ENCODE data around the gene KRTAP10-1. TPM values are rescaled to one million over a fixed set of nuclear protein-coding genes. Genes with fewer than 3 reads are reported as not detected.

The KRTAP10-1 gene
- total RNA-seq, 5 donors from 2014 or later (not counting 1 experiment from before 2014, with no cell fraction given): not detected

- H3K9me3 ChIP-seq: peaks cover 2% of the 10 kb centered on the region
- no peaks in the 10 kb centered on the region for H3K36me3 ChIP-seq (ENCODE audit: control insufficient read depth in 2 of 2, extremely low read depth in 1 of 2, insufficient read depth in 1 of 2, low read length in 1 of 2)
- CTCF ChIA-PET: no interaction called here
- no peak for ATAC-seq (replicated peaks in 1 of 4)
- H3K4me3 ChIP-seq (ENCODE audit: control insufficient read depth in 1 of 2, extremely low read depth in 1 of 2, low read length in 1 of 2): no peak overlapping the region
- Mint-ChIP-seq H3K4me3 (no peak overlapping the region), H3K27ac (peak overlapping the region in 1 of 2 donors; percentile 10), H3K36me3 (peaks cover 28% of the 10 kb centered on the region), H3K9me3 (peaks cover 13 to 29% (median 17%) of the 10 kb centered on the region in 3 donors), H3K27me3 (no peaks in the 10 kb centered on the region), H3K4me1 (peaks cover 29 to 35% (median 31%) of the 10 kb centered on the region in 3 donors)
- H3K4me1 ChIP-seq (ENCODE audit: control insufficient read depth in 1 of 2, extremely low read depth in 1 of 2, insufficient read depth in 2 of 2, low read length in 2 of 2): peaks cover 2 to 15% of the 10 kb centered on the region in 2 experiments
- H3K27me3 ChIP-seq (replicated peaks in 1 of 2; ENCODE audit: control insufficient read depth in 2 of 2, extremely low read depth in 1 of 2, insufficient read depth in 2 of 2, low read length in 1 of 2): no peaks in the 10 kb centered on the region
- POLR2A ChIA-PET: interaction anchor here in 1 of 2 donors (0.6 kb wide), 1 partner anchor 13 kb away, joined by 3 read pairs; no protein-coding TSS in a partner anchor
- peak in 2 of 35 experiments; percentile 3 to 4 for DNase-seq
- no peak overlapping the region for H3K27ac ChIP-seq (ENCODE audit: low read length)
- 86% methylated on average over 21 of the region's 25 CpGs for WGBS (ENCODE audit: insufficient coverage)
These were observed 9.7 kb upstream of the KRTAP10-1 start for GRCh38 chr21:44549525-44550211.

GRCh38 chr21:44548922-44549321, 8.9 kb upstream of the KRTAP10-1 start:
- no peak for ATAC-seq (replicated peaks in 1 of 4)
- H3K27me3 Mint-ChIP-seq: no peaks in the 10 kb centered on the region
- H3K9me3 ChIP-seq: peaks cover 2% of the 10 kb centered on the region
- H3K4me3 Mint-ChIP-seq: no peak overlapping the region
- H3K27ac ChIP-seq (ENCODE audit: low read length): no peak overlapping the region
- no peaks in the 10 kb centered on the region for H3K36me3 ChIP-seq (ENCODE audit: control insufficient read depth in 2 of 2, extremely low read depth in 1 of 2, insufficient read depth in 1 of 2, low read length in 1 of 2)
- 85% methylated on average over 14 of the region's 14 CpGs for WGBS (ENCODE audit: insufficient coverage)
- no peak overlapping the region for H3K4me3 ChIP-seq (ENCODE audit: control insufficient read depth in 1 of 2, extremely low read depth in 1 of 2, low read length in 1 of 2)
- peaks cover 29 to 35% (median 31%) of the 10 kb centered on the region in 3 donors for H3K4me1 Mint-ChIP-seq
- H3K27me3 ChIP-seq (replicated peaks in 1 of 2; ENCODE audit: control insufficient read depth in 2 of 2, extremely low read depth in 1 of 2, insufficient read depth in 2 of 2, low read length in 1 of 2): no peaks in the 10 kb centered on the region
- peaks cover 28% of the 10 kb centered on the region for H3K36me3 Mint-ChIP-seq
- ChIA-PET POLR2A (no interaction called here), CTCF (no interaction called here)
- H3K27ac Mint-ChIP-seq: peak overlapping the region; percentile 10 to 99
- peaks cover 13 to 29% (median 17%) of the 10 kb centered on the region in 3 donors for H3K9me3 Mint-ChIP-seq
- peak in 1 of 35 experiments; percentile 1 for DNase-seq
- peaks cover 2 to 15% of the 10 kb centered on the region in 2 experiments for H3K4me1 ChIP-seq (ENCODE audit: control insufficient read depth in 1 of 2, extremely low read depth in 1 of 2, insufficient read depth in 2 of 2, low read length in 2 of 2)

GRCh38 chr21:44548381-44548780, 8.4 kb upstream of the KRTAP10-1 start:
- Histone ChIP-seq H3K27me3 (replicated peaks in 1 of 2; ENCODE audit: control insufficient read depth in 2 of 2, extremely low read depth in 1 of 2, insufficient read depth in 2 of 2, low read length in 1 of 2) (no peaks in the 10 kb centered on the region), H3K27ac (ENCODE audit: low read length) (no peak overlapping the region), H3K4me3 (ENCODE audit: control insufficient read depth in 1 of 2, extremely low read depth in 1 of 2, low read length in 1 of 2) (no peak overlapping the region), H3K9me3 (peaks cover 2% of the 10 kb centered on the region), H3K4me1 (ENCODE audit: control insufficient read depth in 1 of 2, extremely low read depth in 1 of 2, insufficient read depth in 2 of 2, low read length in 2 of 2) (peaks cover 2 to 15% of the 10 kb centered on the region in 2 experiments), H3K36me3 (ENCODE audit: control insufficient read depth in 2 of 2, extremely low read depth in 1 of 2, insufficient read depth in 1 of 2, low read length in 1 of 2) (no peaks in the 10 kb centered on the region)
- Mint-ChIP-seq H3K36me3 (peaks cover 26% of the 10 kb centered on the region), H3K4me1 (peaks cover 29 to 35% (median 31%) of the 10 kb centered on the region in 3 donors), H3K4me3 (peak overlapping the region in 1 of 3 donors; percentile 79), H3K27ac (peak overlapping the region; percentile 99), H3K27me3 (no peaks in the 10 kb centered on the region), H3K9me3 (peaks cover 13 to 26% (median 17%) of the 10 kb centered on the region in 3 donors)
- DNase-seq (no peak), ATAC-seq (replicated peaks in 1 of 4) (no peak)
- CTCF ChIA-PET: no interaction called here
- POLR2A ChIA-PET: no interaction called here
- 95% methylated on average over 8 of the region's 13 CpGs for WGBS (ENCODE audit: insufficient coverage)

- Mint-ChIP-seq H3K36me3 (peaks cover 20% of the 10 kb centered on the region), H3K4me3 (peak overlapping the region; percentile 68 to 79 (median 69)), H3K27me3 (no peaks in the 10 kb centered on the region), H3K9me3 (peaks cover 13 to 20% (median 15%) of the 10 kb centered on the region in 3 donors), H3K27ac (peak overlapping the region; percentile 99), H3K4me1 (peaks cover 29 to 35% (median 31%) of the 10 kb centered on the region in 3 donors)
- Histone ChIP-seq H3K4me3 (ENCODE audit: control insufficient read depth in 1 of 2, extremely low read depth in 1 of 2, low read length in 1 of 2) (peak overlapping the region in 1 of 2 donors; percentile 13), H3K4me1 (ENCODE audit: control insufficient read depth in 1 of 2, extremely low read depth in 1 of 2, insufficient read depth in 2 of 2, low read length in 2 of 2) (peaks cover 2 to 15% of the 10 kb centered on the region in 2 experiments), H3K36me3 (ENCODE audit: control insufficient read depth in 2 of 2, extremely low read depth in 1 of 2, insufficient read depth in 1 of 2, low read length in 1 of 2) (no peaks in the 10 kb centered on the region), H3K9me3 (peaks cover 2% of the 10 kb centered on the region), H3K27ac (ENCODE audit: low read length) (peak overlapping the region; percentile 55), H3K27me3 (replicated peaks in 1 of 2; ENCODE audit: control insufficient read depth in 2 of 2, extremely low read depth in 1 of 2, insufficient read depth in 2 of 2, low read length in 1 of 2) (no peaks in the 10 kb centered on the region)
- ATAC-seq (replicated peaks in 1 of 4) (peak; percentile 93 to 99 (median 96)), DNase-seq (peak in 34 of 35 experiments; percentile 14 to 71 (median 36))
- ChIA-PET CTCF (no interaction called here), POLR2A (no interaction called here)
- WGBS (ENCODE audit: insufficient coverage): 0% methylated on average over 3 of the region's 5 CpGs
These were observed 7.8 kb upstream of the KRTAP10-1 start for GRCh38 chr21:44547656-44548331.

- no peak overlapping the region for H3K4me3 ChIP-seq (ENCODE audit: control insufficient read depth in 1 of 2, extremely low read depth in 1 of 2, low read length in 1 of 2)
- DNase-seq (no peak), ATAC-seq (replicated peaks in 1 of 4) (no peak)
- peaks cover 17% of the 10 kb centered on the region for H3K36me3 Mint-ChIP-seq
- no peaks in the 10 kb centered on the region for H3K27me3 Mint-ChIP-seq
- peaks cover 28 to 31% (median 29%) of the 10 kb centered on the region in 3 donors for H3K4me1 Mint-ChIP-seq
- peaks cover 0 to 6% of the 10 kb centered on the region in 2 experiments for H3K27me3 ChIP-seq (replicated peaks in 1 of 2; ENCODE audit: control insufficient read depth in 2 of 2, extremely low read depth in 1 of 2, insufficient read depth in 2 of 2, low read length in 1 of 2)
- peaks cover 2% of the 10 kb centered on the region for H3K9me3 ChIP-seq
- H3K4me3 Mint-ChIP-seq: no peak overlapping the region
- peaks cover 13 to 20% (median 16%) of the 10 kb centered on the region in 3 donors for H3K9me3 Mint-ChIP-seq
- no peak overlapping the region for H3K27ac Mint-ChIP-seq
- no peaks in the 10 kb centered on the region for H3K36me3 ChIP-seq (ENCODE audit: control insufficient read depth in 2 of 2, extremely low read depth in 1 of 2, insufficient read depth in 1 of 2, low read length in 1 of 2)
- POLR2A ChIA-PET: no interaction called here
- H3K4me1 ChIP-seq (ENCODE audit: control insufficient read depth in 1 of 2, extremely low read depth in 1 of 2, insufficient read depth in 2 of 2, low read length in 2 of 2): peaks cover 2 to 15% of the 10 kb centered on the region in 2 experiments
- no peak overlapping the region for H3K27ac ChIP-seq (ENCODE audit: low read length)
- WGBS (ENCODE audit: insufficient coverage): 95% methylated on average over 2 of the region's 3 CpGs
- CTCF ChIA-PET: no interaction called here
These were observed 4.6 kb upstream of the KRTAP10-1 start for GRCh38 chr21:44544566-44544965.

GRCh38 chr21:44542716-44543115, 2.7 kb upstream of the KRTAP10-1 start:
- Mint-ChIP-seq H3K4me3 (no peak overlapping the region), H3K4me1 (peaks cover 12% of the 10 kb centered on the region in 3 donors), H3K27me3 (no peaks in the 10 kb centered on the region), H3K27ac (no peak overlapping the region), H3K36me3 (peaks cover 17% of the 10 kb centered on the region), H3K9me3 (peaks cover 12 to 19% (median 16%) of the 10 kb centered on the region in 3 donors)
- no CpG with 5 or more reads among the region's 1 CpG for WGBS (ENCODE audit: insufficient coverage)
- ChIA-PET CTCF (interaction anchor here in 1 of 2 donors (0.7 kb wide), 2 partner anchors 76 to 1069 kb away, joined by 3 to 5 read pairs; no protein-coding TSS in a partner anchor), POLR2A (no interaction called here)
- Histone ChIP-seq H3K27ac (ENCODE audit: low read length) (no peak overlapping the region), H3K9me3 (peaks cover 2% of the 10 kb centered on the region), H3K4me3 (ENCODE audit: control insufficient read depth in 1 of 2, extremely low read depth in 1 of 2, low read length in 1 of 2) (no peak overlapping the region), H3K4me1 (ENCODE audit: control insufficient read depth in 1 of 2, extremely low read depth in 1 of 2, insufficient read depth in 2 of 2, low read length in 2 of 2) (peaks cover 2 to 6% of the 10 kb centered on the region in 2 experiments), H3K27me3 (replicated peaks in 1 of 2; ENCODE audit: control insufficient read depth in 2 of 2, extremely low read depth in 1 of 2, insufficient read depth in 2 of 2, low read length in 1 of 2) (peaks cover 0 to 13% of the 10 kb centered on the region in 2 experiments), H3K36me3 (ENCODE audit: control insufficient read depth in 2 of 2, extremely low read depth in 1 of 2, insufficient read depth in 1 of 2, low read length in 1 of 2) (no peaks in the 10 kb centered on the region)
- ATAC-seq (replicated peaks in 1 of 4): no peak
- DNase-seq: no peak
